Keratinocyte (primary cell): ENCODE results near the gene TNFAIP6. TPM values are rescaled to one million over a fixed set of nuclear protein-coding genes. Genes with fewer than 3 reads are reported as not detected.

ENCODE experiments used
- DNase-seq: peaks from one replicate; pipeline ENCODE4 v3.0.0-alpha.2; 2011; ENCODE audit warnings: low read depth, missing footprints, low spot score
- FAIRE-seq: peaks from 2 replicates; lab custom pipeline; 2011; peaks lifted over from hg19 to GRCh38; lab: Jason Lieb, UNC
- H2AFZ ChIP-seq: 2 replicates; pipeline ENCODE4 v1.6.0; 2012; ENCODE audit warnings: low read length, control low read depth, inconsistent platforms; ENCODE audit not compliant: control insufficient read depth
- H3K27ac ChIP-seq: 2 replicates; pipeline ENCODE4 v1.5.1; 2011; ENCODE audit warnings: low read length; ENCODE audit not compliant: control insufficient read depth, insufficient read depth
- H3K27me3 ChIP-seq: 3 replicates; pipeline ENCODE4 v1.6.0; 2011; ENCODE audit warnings: low read length; ENCODE audit not compliant: control insufficient read depth, insufficient read depth; ENCODE audit errors: extremely low read depth
- H3K36me3 ChIP-seq, 2 experiments: 2 replicates in 1 of 2; 3 replicates in 1 of 2; pipeline ENCODE4 v1.5.1; 2011; ENCODE audit warnings: low read length in 2 of 2, mild to moderate bottlenecking in 1 of 2; ENCODE audit not compliant: control insufficient read depth in 2 of 2, insufficient read depth in 2 of 2; ENCODE audit errors: extremely low read depth in 1 of 2
- H3K4me1 ChIP-seq: 3 replicates; pipeline ENCODE4 v1.5.1; 2011; ENCODE audit warnings: low read length; ENCODE audit not compliant: control insufficient read depth, insufficient read depth; ENCODE audit errors: extremely low read depth
- H3K4me2 ChIP-seq: 3 replicates; pipeline ENCODE4 v1.6.0; 2011; ENCODE audit warnings: low read depth, low read length; ENCODE audit not compliant: control insufficient read depth, insufficient read depth; ENCODE audit errors: extremely low read depth
- H3K4me3 ChIP-seq, 3 experiments: fragments of 200-600 bp in 1 of 3; sonication (generic) in 1 of 3; 2 replicates in 2 of 3; 3 replicates in 1 of 3; pipeline ENCODE4 v1.5.1; 2011 to 2016; ENCODE audit warnings: low read length in 3 of 3, mild to moderate bottlenecking in 3 of 3, control low read depth in 2 of 3, inconsistent platforms in 1 of 3, low read depth in 1 of 3, mixed read lengths in 1 of 3, mixed run types in 1 of 3, moderate library complexity in 1 of 3; ENCODE audit not compliant: control insufficient read depth in 2 of 3, insufficient read depth in 2 of 3; ENCODE audit errors: extremely low read depth in 1 of 3
- H3K79me2 ChIP-seq: 2 replicates; pipeline ENCODE4 v1.6.0; 2012; ENCODE audit warnings: low read length; ENCODE audit not compliant: control insufficient read depth, insufficient read depth
- H3K9ac ChIP-seq: 3 replicates; pipeline ENCODE4 v1.6.0; 2011; ENCODE audit warnings: low read length; ENCODE audit not compliant: control insufficient read depth, insufficient read depth; ENCODE audit errors: extremely low read depth
- H3K9me1 ChIP-seq: 3 replicates; pipeline ENCODE4 v1.6.0; 2011; ENCODE audit warnings: low read length; ENCODE audit not compliant: control insufficient read depth, insufficient read depth; ENCODE audit errors: extremely low read depth
- H3K9me3 ChIP-seq: 2 replicates; pipeline ENCODE4 v1.5.1; 2012; ENCODE audit warnings: low read depth, low read length; ENCODE audit not compliant: control insufficient read depth
- H4K20me1 ChIP-seq: 3 replicates; pipeline ENCODE4 v1.6.0; 2011; ENCODE audit warnings: low read length; ENCODE audit not compliant: control insufficient read depth, insufficient read depth; ENCODE audit errors: extremely low read depth
- EZH2 ChIP-seq: IDR thresholded peaks from one replicate; pipeline ENCODE4 v1.6.1; 2012; ENCODE audit warnings: inconsistent platforms, mild to moderate bottlenecking, low read length, moderate library complexity
- dilution Hi-C: fragments of 300-500 bp; cut with MboI; formaldehyde crosslinking; loops from one replicate; pipeline ENCODE4 v1.7.0; 2020; ENCODE audit warnings: low sequenced_read_pairs; ENCODE audit not compliant: extremely low pct_ligation_motif_present
- polyA plus RNA-seq, 5 experiments: library from polyadenylated mRNA; depleted of rRNA in 3 of 5; stranded (reverse) in 3 of 5; stranded (forward) in 1 of 5; unstranded in 1 of 5; fragments of >200 nt; gene quantifications; 1 replicate in 1 of 5; 2 replicates in 3 of 5; 3 replicates in 1 of 5; pipeline versions ENCODE4 v1.2.1 to v1.2.3, GENCODE V29; 2011 to 2012; ENCODE audit warnings: missing spikeins in 2 of 5, low read depth in 1 of 5, low replicate concordance in 1 of 5
- TF ChIP-seq, protein P1 (sequence below), 3 experiments: IDR thresholded peaks in 1 of 3; conservative IDR thresholded peaks in 1 of 3; optimal IDR thresholded peaks in 1 of 3; 2 replicates in 2 of 3; 3 replicates in 1 of 3; pipeline versions ENCODE3 to v1.5.1; 2011; ENCODE audit warnings: low read length in 3 of 3, mild to moderate bottlenecking in 3 of 3, moderate library complexity in 2 of 3, control low read depth in 1 of 3, inconsistent platforms in 1 of 3; ENCODE audit not compliant: insufficient read depth in 2 of 3; ENCODE audit errors: extremely low read depth in 1 of 3

Gene TNFAIP6
- polyA plus RNA-seq, 1 donor (not counting 4 experiments of a cell fraction or from before 2014, with no cell fraction given) = 0.21 TPM

DNA sequence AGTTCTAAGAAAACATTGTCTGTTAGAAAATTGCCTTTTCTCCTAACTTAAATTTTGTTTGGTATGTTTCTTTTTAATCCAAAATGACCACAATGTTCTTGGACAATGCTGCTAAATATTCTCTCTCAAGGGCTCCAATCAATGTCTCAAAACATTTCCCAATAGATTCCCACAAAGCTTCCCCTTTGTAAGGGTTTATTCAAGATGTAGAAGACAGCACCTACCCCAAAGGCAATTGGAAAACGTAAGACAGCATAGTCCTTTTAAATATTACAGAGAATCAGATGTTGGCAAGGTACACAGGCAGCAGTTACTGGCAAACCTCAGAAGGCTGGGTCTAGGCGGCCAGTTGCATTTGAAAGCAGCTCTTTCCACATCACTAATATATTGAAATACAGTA is 34.0 kb downstream of the TNFAIP6 start:
- no peak for TF ChIP-seq EZH2
- TF ChIP-seq, protein P1, sequence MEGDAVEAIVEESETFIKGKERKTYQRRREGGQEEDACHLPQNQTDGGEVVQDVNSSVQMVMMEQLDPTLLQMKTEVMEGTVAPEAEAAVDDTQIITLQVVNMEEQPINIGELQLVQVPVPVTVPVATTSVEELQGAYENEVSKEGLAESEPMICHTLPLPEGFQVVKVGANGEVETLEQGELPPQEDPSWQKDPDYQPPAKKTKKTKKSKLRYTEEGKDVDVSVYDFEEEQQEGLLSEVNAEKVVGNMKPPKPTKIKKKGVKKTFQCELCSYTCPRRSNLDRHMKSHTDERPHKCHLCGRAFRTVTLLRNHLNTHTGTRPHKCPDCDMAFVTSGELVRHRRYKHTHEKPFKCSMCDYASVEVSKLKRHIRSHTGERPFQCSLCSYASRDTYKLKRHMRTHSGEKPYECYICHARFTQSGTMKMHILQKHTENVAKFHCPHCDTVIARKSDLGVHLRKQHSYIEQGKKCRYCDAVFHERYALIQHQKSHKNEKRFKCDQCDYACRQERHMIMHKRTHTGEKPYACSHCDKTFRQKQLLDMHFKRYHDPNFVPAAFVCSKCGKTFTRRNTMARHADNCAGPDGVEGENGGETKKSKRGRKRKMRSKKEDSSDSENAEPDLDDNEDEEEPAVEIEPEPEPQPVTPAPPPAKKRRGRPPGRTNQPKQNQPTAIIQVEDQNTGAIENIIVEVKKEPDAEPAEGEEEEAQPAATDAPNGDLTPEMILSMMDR (optimal IDR thresholded peaks at IDR 0.05 in 1 of 3, IDR thresholded peaks at IDR 0.05 in 1 of 3, conservative IDR thresholded peaks at IDR 0.05 in 1 of 3; ENCODE audit: extremely low read depth in 1 of 3, insufficient read depth in 2 of 3, low read length in 3 of 3) = no peak
- Histone ChIP-seq H3K36me3 (no peaks in the 10 kb centered on the region), H3K4me3 (no peak overlapping the region), H3K9me1 (no peaks in the 10 kb centered on the region), H4K20me1 (no peaks in the 10 kb centered on the region), H3K79me2 (no peaks in the 10 kb centered on the region), H2AFZ (no peak overlapping the region), H3K9me3 (no peaks in the 10 kb centered on the region), H3K4me2 (no peak overlapping the region), H3K27ac (no peak overlapping the region), H3K27me3 (no peaks in the 10 kb centered on the region), H3K9ac (no peak overlapping the region), H3K4me1 (no peaks in the 10 kb centered on the region)
- DNase-seq (no peak), FAIRE-seq (no peak)
- dilution Hi-C loops = no loop called here

DNA sequence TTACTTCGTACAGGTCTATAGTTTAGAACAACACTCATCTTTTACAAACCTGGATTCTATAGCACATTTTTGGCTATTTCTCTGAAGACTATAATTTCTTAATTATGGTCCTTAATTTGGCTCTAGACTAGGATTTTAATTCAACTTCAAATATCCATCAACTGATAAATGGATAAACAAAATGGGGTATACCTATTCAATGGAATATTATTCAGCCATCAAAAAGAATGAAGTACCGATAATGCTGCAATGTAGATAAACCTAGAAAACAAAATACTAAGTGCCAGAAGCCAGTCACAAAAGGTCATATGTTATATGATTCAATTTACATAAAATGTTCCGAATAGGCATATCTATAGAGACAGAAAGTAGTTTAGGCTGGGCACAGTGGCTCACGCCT is 37.1 kb downstream of the TNFAIP6 start:
- no peak overlapping the region for H3K4me3 ChIP-seq

More for the DNA sequence above, 37.1 kb downstream of the TNFAIP6 start:
- no peaks in the 10 kb centered on the region for H3K4me1 ChIP-seq
- no peaks in the 10 kb centered on the region for H3K27me3 ChIP-seq
- DNase-seq (no peak), FAIRE-seq (no peak)
- no peaks in the 10 kb centered on the region for H3K36me3 ChIP-seq
- dilution Hi-C loops = no loop called here
- no peaks in the 10 kb centered on the region for H3K9me3 ChIP-seq
- TF ChIP-seq, protein P1 (optimal IDR thresholded peaks at IDR 0.05 in 1 of 3, IDR thresholded peaks at IDR 0.05 in 1 of 3, conservative IDR thresholded peaks at IDR 0.05 in 1 of 3; ENCODE audit: extremely low read depth in 1 of 3, insufficient read depth in 2 of 3, low read length in 3 of 3) = no peak
- TF ChIP-seq EZH2 = no peak
- H3K9me1 ChIP-seq = no peaks in the 10 kb centered on the region
- H3K4me2 ChIP-seq = no peak overlapping the region
- no peak overlapping the region for H2AFZ ChIP-seq
- H3K79me2 ChIP-seq = no peaks in the 10 kb centered on the region
- H3K27ac ChIP-seq = no peak overlapping the region
- no peaks in the 10 kb centered on the region for H4K20me1 ChIP-seq
- no peak overlapping the region for H3K9ac ChIP-seq
